GM23248 (cell line): ENCODE measurements around the gene DPYD. TPM values are rescaled to one million over a fixed set of nuclear protein-coding genes. Genes with fewer than 3 reads are reported as not detected.

ENCODE experiments used
- DNase-seq: peaks from one replicate; pipeline ENCODE4 v3.0.0-alpha.2; 2015
- H2AFZ ChIP-seq: fragments of 200-600 bp; sonication (generic); 2 replicates; pipeline ENCODE4 v1.6.1; 2016; ENCODE audit warnings: antibody characterized with exemption
- H3F3A ChIP-seq: fragments of 200-600 bp; sonication (generic); 2 replicates; pipeline ENCODE4 v1.6.1; 2016; ENCODE audit warnings: mild to moderate bottlenecking, antibody characterized with exemption, mixed run types; ENCODE audit not compliant: insufficient read depth
- H3K27ac ChIP-seq: fragments of 200-600 bp; sonication (generic); 2 replicates; pipeline ENCODE4 v1.5.1; 2016; ENCODE audit warnings: mild to moderate bottlenecking
- H3K27me3 ChIP-seq: fragments of 200-600 bp; sonication (generic); replicated peaks from 2 replicates; pipeline ENCODE4 v1.6.1; 2016; ENCODE audit warnings: mild to moderate bottlenecking; ENCODE audit not compliant: insufficient read depth
- H3K36me3 ChIP-seq: fragments of 200-600 bp; sonication (generic); 2 replicates; pipeline ENCODE4 v1.6.1; 2016; ENCODE audit warnings: low read depth, mild to moderate bottlenecking
- H3K4me1 ChIP-seq: fragments of 200-600 bp; sonication (generic); 2 replicates; pipeline ENCODE4 v1.6.1; 2016; ENCODE audit warnings: mild to moderate bottlenecking; ENCODE audit not compliant: insufficient read depth
- H3K4me2 ChIP-seq: fragments of 200-600 bp; sonication (generic); one replicate; pipeline ENCODE4 v1.6.1; 2016; ENCODE audit warnings: mild to moderate bottlenecking; ENCODE audit not compliant: unreplicated experiment
- H3K4me3 ChIP-seq: fragments of 200-600 bp; sonication (generic); 2 replicates; pipeline ENCODE4 v1.5.1; 2016; ENCODE audit warnings: mild to moderate bottlenecking
- H3K79me2 ChIP-seq: fragments of 200-600 bp; sonication (generic); 2 replicates; pipeline ENCODE4 v1.6.1; 2016; ENCODE audit warnings: mild to moderate bottlenecking; ENCODE audit not compliant: insufficient read depth
- H3K9ac ChIP-seq: fragments of 200-600 bp; sonication (generic); 2 replicates; pipeline ENCODE4 v1.6.1; 2016; ENCODE audit warnings: mild to moderate bottlenecking
- H3K9me2 ChIP-seq: fragments of 200-600 bp; sonication (generic); 2 replicates; pipeline ENCODE4 v1.6.1; 2016; ENCODE audit warnings: mixed run types, mild to moderate bottlenecking, moderate library complexity; ENCODE audit not compliant: insufficient read depth
- H3K9me3 ChIP-seq: fragments of 200-600 bp; sonication (generic); one replicate; pipeline ENCODE4 v1.6.1; 2017; ENCODE audit warnings: low read depth
- H4K20me1 ChIP-seq: fragments of 200-600 bp; sonication (generic); 2 replicates; pipeline ENCODE4 v1.6.0; 2016; ENCODE audit not compliant: insufficient read depth
- EZH2 ChIP-seq: fragments of 200-600 bp; sonication (generic); IDR thresholded peaks from 2 replicates; pipeline ENCODE4 v1.6.1; 2018; ENCODE audit warnings: antibody characterized with exemption, mild to moderate bottlenecking; ENCODE audit not compliant: insufficient read depth, poor library complexity, severe bottlenecking
- EZH2phosphoT487 ChIP-seq: fragments of 200-600 bp; sonication (generic); IDR thresholded peaks from 2 replicates; pipeline ENCODE4 v1.6.1; 2018; ENCODE audit warnings: antibody characterized with exemption, moderate library complexity, mild to moderate bottlenecking, low read depth; ENCODE audit not compliant: insufficient read depth
- WGBS, 2 experiments: methylation state at CpG; one replicate each; pipeline ENCODE4 v1.1.6; 2015 to 2017; ENCODE audit warnings: low lambda C conversion rate in 2 of 2, low coverage in 1 of 2; ENCODE audit errors: missing lambda C conversion rate in 2 of 2; 5-methylcytosine and 5-hydroxymethylcytosine counted together
- in situ Hi-C: fragments of 300-500 bp; cut with MboI; formaldehyde crosslinking; loops from 2 replicates; pipeline ENCODE4 v1.15.0; 2020
- polyA plus RNA-seq: library from polyadenylated mRNA; unstranded; fragments of >200 nt; fragmentation: Nextera tagmentation; extraction: Ambion mirVana; gene quantifications from 2 replicates; pipeline ENCODE4 v1.2.1, GENCODE V29; 2016
- total RNA-seq: library from RNA; depleted of rRNA; stranded (reverse); fragments of >200 nt; shearing (Covaris generic); gene quantifications from 2 replicates; pipeline ENCODE4 v1.2.3, GENCODE V29; 2014

Gene DPYD
- total and polyA plus RNA-seq, 2 experiments from 2014 or later, result 38.4 to 70.7 TPM

DNA sequence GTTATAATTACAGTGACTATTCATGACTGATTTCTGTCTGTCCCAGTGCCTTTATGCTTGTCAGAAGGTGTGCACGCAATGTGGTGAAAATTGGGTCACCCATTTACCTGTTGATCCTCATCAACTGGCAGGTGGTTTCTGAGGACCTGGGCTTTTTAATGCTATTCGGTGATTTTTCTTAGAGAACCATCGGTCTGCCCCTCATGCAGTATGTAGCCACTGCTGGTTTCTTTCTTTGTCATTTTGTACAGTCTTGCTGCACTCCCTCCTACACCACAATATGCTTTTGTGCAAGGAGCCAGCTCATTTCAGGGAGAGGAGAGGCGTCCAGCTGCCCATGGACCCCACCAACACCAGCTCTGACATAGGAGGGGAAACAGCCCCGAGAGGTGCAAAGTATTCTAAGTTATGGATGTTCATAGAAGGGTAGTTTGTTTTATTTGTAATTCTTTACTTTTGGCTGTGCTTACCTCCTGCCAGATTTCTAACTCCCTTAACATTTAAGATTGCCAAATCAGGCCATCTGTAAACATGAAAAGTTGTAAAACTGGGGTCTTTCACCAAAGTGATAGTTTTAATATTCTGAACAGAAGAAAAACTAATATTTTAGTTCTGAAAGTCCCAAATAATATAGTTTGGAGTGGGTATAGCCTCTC lies 873.9 kb downstream of the DPYD start:
- Histone ChIP-seq H3K79me2 (no peaks in the 10 kb centered on the region), H3K4me2 (no peak overlapping the region), H3K27me3 (no peaks in the 10 kb centered on the region), H3K27ac (no peak overlapping the region), H3K4me3 (no peak overlapping the region), H3K9me3 (peaks cover 6% of the 10 kb centered on the region), H3K4me1 (peaks cover 11% of the 10 kb centered on the region; the same call in 1 of the 2 replicates), H3F3A (peaks cover 15% of the 10 kb centered on the region), H4K20me1 (no peaks in the 10 kb centered on the region), H3K9me2 (no peaks in the 10 kb centered on the region), H3K36me3 (no peaks in the 10 kb centered on the region), H2AFZ (no peak overlapping the region), H3K9ac (no peak overlapping the region)
- TF ChIP-seq EZH2 (no peak), EZH2phosphoT487 (no peak)
- no peak for DNase-seq
- in situ Hi-C loops, result no loop called here
- WGBS, 2 experiments, result 83 to 85% methylated on average over 5 of the region's 5 CpGs

GRCh38 chr1:97044159-97044760 lies 876.6 kb downstream of the DPYD start:
- no peak overlapping the region for H2AFZ ChIP-seq
- no peak overlapping the region for H3K4me2 ChIP-seq
- no peaks in the 10 kb centered on the region for H3K27me3 ChIP-seq
- H3K27ac ChIP-seq, result no peak overlapping the region
- no peaks in the 10 kb centered on the region for H3K4me1 ChIP-seq
- H4K20me1 ChIP-seq, result no peaks in the 10 kb centered on the region
- H3K4me3 ChIP-seq, result no peak overlapping the region
- no peak for TF ChIP-seq EZH2
- TF ChIP-seq EZH2phosphoT487, result no peak
- H3F3A ChIP-seq, result peaks cover 15% of the 10 kb centered on the region
- in situ Hi-C loops, result no loop called here
- H3K36me3 ChIP-seq, result no peaks in the 10 kb centered on the region
- H3K79me2 ChIP-seq, result no peaks in the 10 kb centered on the region
- H3K9me2 ChIP-seq, result no peaks in the 10 kb centered on the region
- no peak overlapping the region for H3K9ac ChIP-seq
- no peak for DNase-seq
- H3K9me3 ChIP-seq, result peaks cover 7% of the 10 kb centered on the region
- 65 to 77% methylated on average over 7 of the region's 7 CpGs for WGBS, 2 experiments

GRCh38 chr1:97042551-97042950 lies 878.3 kb downstream of the DPYD start:
- peaks cover 20% of the 10 kb centered on the region for H3F3A ChIP-seq
- WGBS, 2 experiments, result 0 to 9% methylated on average over 1 of the region's 1 CpG
- peaks cover 7% of the 10 kb centered on the region for H3K9me3 ChIP-seq
- H4K20me1 ChIP-seq, result no peaks in the 10 kb centered on the region
- no peak overlapping the region for H2AFZ ChIP-seq
- TF ChIP-seq EZH2phosphoT487, result no peak
- no peak for TF ChIP-seq EZH2
- no peaks in the 10 kb centered on the region for H3K27me3 ChIP-seq
- H3K27ac ChIP-seq, result no peak overlapping the region
- H3K4me1 ChIP-seq, result no peaks in the 10 kb centered on the region
- in situ Hi-C loops, result no loop called here
- H3K4me3 ChIP-seq, result no peak overlapping the region
- no peak overlapping the region for H3K4me2 ChIP-seq
- H3K9ac ChIP-seq, result no peak overlapping the region
- peak; percentile 29 for DNase-seq
- H3K79me2 ChIP-seq, result no peaks in the 10 kb centered on the region
- no peaks in the 10 kb centered on the region for H3K9me2 ChIP-seq
- no peaks in the 10 kb centered on the region for H3K36me3 ChIP-seq

GRCh38 chr1:97041026-97041425 lies 879.8 kb downstream of the DPYD start:
- H3K27ac ChIP-seq, result no peak overlapping the region
- in situ Hi-C loops, result no loop called here
- WGBS, 2 experiments, result 67 to 71% methylated on average over 2 of the region's 2 CpGs
- H3F3A ChIP-seq, result peaks cover 20% of the 10 kb centered on the region
- H3K4me1 ChIP-seq, result no peaks in the 10 kb centered on the region
- no peak overlapping the region for H2AFZ ChIP-seq
- peaks cover 7% of the 10 kb centered on the region for H3K9me3 ChIP-seq
- no peak for DNase-seq
- no peaks in the 10 kb centered on the region for H3K9me2 ChIP-seq
- no peak for TF ChIP-seq EZH2phosphoT487
- TF ChIP-seq EZH2, result no peak
- H3K79me2 ChIP-seq, result no peaks in the 10 kb centered on the region
- H3K36me3 ChIP-seq, result no peaks in the 10 kb centered on the region
- H4K20me1 ChIP-seq, result no peaks in the 10 kb centered on the region
- no peaks in the 10 kb centered on the region for H3K27me3 ChIP-seq
- no peak overlapping the region for H3K4me2 ChIP-seq
- H3K9ac ChIP-seq, result no peak overlapping the region
- no peak overlapping the region for H3K4me3 ChIP-seq

GRCh38 chr1:97038410-97038809 lies 882.4 kb downstream of the DPYD start:
- no peaks in the 10 kb centered on the region for H3K79me2 ChIP-seq
- peaks cover 7% of the 10 kb centered on the region for H3K9me3 ChIP-seq
- TF ChIP-seq EZH2phosphoT487, result no peak
- TF ChIP-seq EZH2, result no peak
- H3K9me2 ChIP-seq, result no peaks in the 10 kb centered on the region
- peaks cover 18% of the 10 kb centered on the region for H3F3A ChIP-seq
- H3K4me3 ChIP-seq, result no peak overlapping the region
- H4K20me1 ChIP-seq, result no peaks in the 10 kb centered on the region
- peak; percentile 16 for DNase-seq
- no peaks in the 10 kb centered on the region for H3K36me3 ChIP-seq
- no peaks in the 10 kb centered on the region for H3K27me3 ChIP-seq
- no peak overlapping the region for H3K4me2 ChIP-seq
- in situ Hi-C loops, result no loop called here
- H3K9ac ChIP-seq, result no peak overlapping the region
- no peak overlapping the region for H2AFZ ChIP-seq
- no peaks in the 10 kb centered on the region for H3K4me1 ChIP-seq
- H3K27ac ChIP-seq, result no peak overlapping the region
- 18% methylated on average over 4 of the region's 4 CpGs for WGBS, 2 experiments
